PC-3 (cell line): ENCODE results near the gene RNASE2. TPM values are rescaled to one million over a fixed set of nuclear protein-coding genes. Genes with fewer than 3 reads are reported as not detected.
"Not testable (repeated sequence)": the region's sequence is repeated elsewhere in the genome, so short reads cannot be mapped to it uniquely, and the experiment has no call there.

Experiments
- ATAC-seq: fragments of 200-7000 bp; cut with Tn5 transposase; 2 replicates; pipeline ENCODE4 v1.9.1; 2020; ENCODE audit warnings: mild to moderate bottlenecking, moderate library complexity
- BruUV-seq: library from RNA; stranded (reverse); fragments of 400-500 nt; replicated peaks from 2 replicates; lab custom pipeline; 2021; lab: Mats Ljungman, UMichigan
- CTCF ChIA-PET: fragments of 300-600 bp; sonication (Branson Sonifier 250); formaldehyde crosslinking; loops from one replicate; lab custom pipeline; 2022; ENCODE audit warnings: antibody characterized with exemption; lab: Charles Lee
- POLR2A ChIA-PET: fragments of 300-600 bp; sonication (Branson Sonifier 250); formaldehyde crosslinking; loops from one replicate; lab custom pipeline; 2022; ENCODE audit warnings: antibody characterized with exemption; ENCODE audit not compliant: unreplicated experiment; lab: Charles Lee
- DNase-seq: peaks from one replicate; pipeline ENCODE4 v3.0.0-alpha.2; 2015
- H2AFZ ChIP-seq: fragments of 300-600 bp; sonication (generic); 2 replicates; pipeline ENCODE4 v1.6.0; 2016; ENCODE audit warnings: antibody characterized with exemption, low read length
- H3F3A ChIP-seq: fragments of 300-600 bp; sonication (generic); one replicate; pipeline ENCODE4 v1.6.0; 2017; ENCODE audit warnings: antibody characterized with exemption, low read length, control low read depth, mild to moderate bottlenecking; ENCODE audit not compliant: unreplicated experiment
- H3K27ac ChIP-seq: fragments of 300-600 bp; sonication (generic); 2 replicates; pipeline ENCODE4 v1.5.1; 2016; ENCODE audit warnings: mild to moderate bottlenecking, low read length
- H3K27me3 ChIP-seq: fragments of 300-600 bp; sonication (generic); 2 replicates; pipeline ENCODE4 v1.6.1; 2016; ENCODE audit warnings: low read length, mixed read lengths
- H3K36me3 ChIP-seq: fragments of 300-600 bp; sonication (generic); 2 replicates; pipeline ENCODE4 v1.6.1; 2016; ENCODE audit warnings: low read depth, mixed run types, low read length, mixed read lengths
- H3K4me1 ChIP-seq: fragments of 300-600 bp; sonication (generic); 2 replicates; pipeline ENCODE4 v1.5.1; 2016; ENCODE audit warnings: low read length; ENCODE audit not compliant: insufficient read depth
- H3K4me2 ChIP-seq: fragments of 300-600 bp; sonication (generic); 2 replicates; pipeline ENCODE4 v1.6.0; 2016; ENCODE audit warnings: low read length
- H3K4me3 ChIP-seq: fragments of 300-600 bp; sonication (generic); 2 replicates; pipeline ENCODE4 v1.5.1; 2016; ENCODE audit warnings: mild to moderate bottlenecking, low read length, mixed read lengths
- H3K79me2 ChIP-seq: fragments of 300-600 bp; sonication (generic); 2 replicates; pipeline ENCODE4 v1.6.1; 2017; ENCODE audit warnings: low read length, mixed read lengths
- H3K9ac ChIP-seq: fragments of 300-600 bp; sonication (generic); 2 replicates; pipeline ENCODE4 v1.6.0; 2016; ENCODE audit warnings: mild to moderate bottlenecking, low read length
- H3K9me2 ChIP-seq: fragments of 300-600 bp; sonication (generic); replicated peaks from 2 replicates; pipeline ENCODE4 v1.6.1; 2016; ENCODE audit warnings: mixed run types, low read length, mixed read lengths
- H3K9me3 ChIP-seq: fragments of 300-600 bp; sonication (generic); 2 replicates; pipeline ENCODE4 v1.6.1; 2016; ENCODE audit warnings: low read length, mixed read lengths
- H4K20me1 ChIP-seq: fragments of 300-600 bp; sonication (generic); 2 replicates; pipeline ENCODE4 v1.6.1; 2016; ENCODE audit warnings: low read length, mixed read lengths
- EZH2 ChIP-seq: fragments of 300-600 bp; sonication (generic); IDR thresholded peaks from one replicate; pipeline ENCODE4 v1.6.1; 2017; ENCODE audit warnings: antibody characterized with exemption, mild to moderate bottlenecking, low read length; ENCODE audit not compliant: unreplicated experiment
- EZH2phosphoT487 ChIP-seq: fragments of 300-600 bp; sonication (generic); IDR thresholded peaks from 2 replicates; pipeline ENCODE4 v1.6.1; 2018; ENCODE audit warnings: mild to moderate bottlenecking, antibody characterized with exemption, low read length, borderline replicate concordance
- intact Hi-C: fragments of 100-400 bp; cut with micrococcal nuclease; formaldehyde crosslinking; loops from 2 replicates; pipeline ENCODE4 v1.9.0; 2023
- total RNA-seq: library from RNA; depleted of rRNA; stranded (reverse); fragments of >200 nt; gene quantifications from 2 replicates; pipeline ENCODE4 v1.2.3, GENCODE V29; 2014
- TF ChIP-seq, protein P1 (sequence below): fragments of 300-600 bp; sonication (generic); conservative IDR thresholded peaks from 2 replicates; pipeline ENCODE4 v1.5.1; 2017; ENCODE audit warnings: antibody characterized with exemption, low read depth, mild to moderate bottlenecking, low read length

RNASE2 gene
- total RNA-seq, 1 experiment from 2014 or later: not detected

DNA sequence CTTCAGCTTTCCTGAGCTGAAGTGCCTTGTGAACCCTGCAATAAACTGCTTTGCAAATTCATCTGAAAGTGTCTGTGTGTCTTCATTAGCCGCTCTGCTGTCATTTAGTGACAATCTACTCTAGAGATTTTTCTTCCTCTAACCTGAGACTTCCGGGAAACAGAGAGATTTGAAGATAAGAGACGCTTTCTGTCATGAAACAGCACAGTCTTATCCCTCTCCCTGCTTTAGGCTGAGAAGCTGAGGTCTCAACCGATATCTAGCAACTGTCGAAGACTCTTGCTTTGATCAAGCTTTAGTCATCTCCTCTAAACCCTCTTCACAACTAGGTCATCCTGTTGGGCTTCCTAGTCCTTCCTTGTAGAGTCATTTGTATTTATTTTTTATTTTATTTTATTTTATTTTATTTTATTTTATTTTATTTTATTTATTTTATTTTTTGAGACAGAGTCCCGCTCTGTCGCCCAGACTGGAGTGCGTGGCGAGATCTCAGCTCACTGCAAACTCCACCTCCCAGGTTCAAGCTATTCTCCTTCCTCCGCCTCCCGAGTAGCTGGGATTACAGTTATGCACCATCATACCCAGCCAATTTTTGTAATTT, 1.2 kb downstream of the RNASE2 start:
- ChIA-PET POLR2A (no interaction called here), CTCF (interaction anchor here (0.6 kb wide), 1 partner anchor 97 kb away, joined by 4 read pairs; no protein-coding TSS in a partner anchor)
- peaks cover 59% of the 10 kb centered on the region for H3K27me3 ChIP-seq
- no TSS peak for BruUV-seq
- no peaks in the 10 kb centered on the region for H3K9me3 ChIP-seq
- no peak overlapping the region for H3K4me3 ChIP-seq
- no peaks in the 10 kb centered on the region for H3K79me2 ChIP-seq
- ATAC-seq (no peak), DNase-seq (no peak)
- H3F3A ChIP-seq: no peaks in the 10 kb centered on the region
- H3K36me3 ChIP-seq: no peaks in the 10 kb centered on the region
- no peaks in the 10 kb centered on the region for H3K4me1 ChIP-seq
- no peak overlapping the region for H3K4me2 ChIP-seq
- no peak overlapping the region for H3K27ac ChIP-seq
- no peaks in the 10 kb centered on the region for H4K20me1 ChIP-seq
- TF ChIP-seq, protein P1, sequence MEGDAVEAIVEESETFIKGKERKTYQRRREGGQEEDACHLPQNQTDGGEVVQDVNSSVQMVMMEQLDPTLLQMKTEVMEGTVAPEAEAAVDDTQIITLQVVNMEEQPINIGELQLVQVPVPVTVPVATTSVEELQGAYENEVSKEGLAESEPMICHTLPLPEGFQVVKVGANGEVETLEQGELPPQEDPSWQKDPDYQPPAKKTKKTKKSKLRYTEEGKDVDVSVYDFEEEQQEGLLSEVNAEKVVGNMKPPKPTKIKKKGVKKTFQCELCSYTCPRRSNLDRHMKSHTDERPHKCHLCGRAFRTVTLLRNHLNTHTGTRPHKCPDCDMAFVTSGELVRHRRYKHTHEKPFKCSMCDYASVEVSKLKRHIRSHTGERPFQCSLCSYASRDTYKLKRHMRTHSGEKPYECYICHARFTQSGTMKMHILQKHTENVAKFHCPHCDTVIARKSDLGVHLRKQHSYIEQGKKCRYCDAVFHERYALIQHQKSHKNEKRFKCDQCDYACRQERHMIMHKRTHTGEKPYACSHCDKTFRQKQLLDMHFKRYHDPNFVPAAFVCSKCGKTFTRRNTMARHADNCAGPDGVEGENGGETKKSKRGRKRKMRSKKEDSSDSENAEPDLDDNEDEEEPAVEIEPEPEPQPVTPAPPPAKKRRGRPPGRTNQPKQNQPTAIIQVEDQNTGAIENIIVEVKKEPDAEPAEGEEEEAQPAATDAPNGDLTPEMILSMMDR: no peak
- TF ChIP-seq EZH2phosphoT487: no peak
- no peak for TF ChIP-seq EZH2
- H3K9ac ChIP-seq: no peak overlapping the region
- intact Hi-C loops: no loop called here
- H3K9me2 ChIP-seq: no peaks in the 10 kb centered on the region
- H2AFZ ChIP-seq: no peak overlapping the region

DNA sequence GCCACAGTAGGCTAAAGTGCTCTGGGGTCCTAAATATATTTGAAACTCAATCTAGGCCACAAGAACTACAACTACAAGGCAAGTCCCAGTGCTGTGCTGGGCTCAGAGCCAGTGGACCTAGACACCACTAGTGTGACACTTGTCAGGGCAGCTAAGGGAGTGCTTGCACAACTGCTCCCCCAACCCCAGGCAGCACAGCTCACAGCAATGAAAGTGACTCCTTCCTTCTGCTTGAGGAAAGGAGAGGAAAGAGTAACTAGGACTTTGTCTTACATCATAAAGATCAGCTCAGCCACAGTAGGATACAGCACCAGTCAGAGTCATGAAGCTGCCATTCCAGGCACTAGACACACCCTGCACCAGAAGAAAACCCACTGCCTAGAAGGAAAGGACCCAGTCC, 3.7 kb downstream of the RNASE2 start:
- POLR2A ChIA-PET, H4K20me1 ChIP-seq, H3K9ac ChIP-seq, H3K4me2 ChIP-seq, H3K79me2 ChIP-seq, intact Hi-C loops, H3K27ac ChIP-seq, H3F3A ChIP-seq, H3K4me1 ChIP-seq, H3K9me2 ChIP-seq, ATAC-seq, H3K36me3 ChIP-seq, CTCF ChIA-PET, DNase-seq, H2AFZ ChIP-seq, H3K9me3 ChIP-seq, H3K4me3 ChIP-seq, BruUV-seq: not testable (repeated sequence)
- peaks cover 45% of the 10 kb centered on the region for H3K27me3 ChIP-seq

GRCh38 chr14:20969336-20969735, 14.0 kb downstream of the RNASE2 start:
- intact Hi-C loops: no loop called here
- BruUV-seq: no TSS peak
- Histone ChIP-seq H3K9me2 (no peaks in the 10 kb centered on the region), H3K79me2 (no peaks in the 10 kb centered on the region), H2AFZ (no peak overlapping the region), H3K9me3 (no peaks in the 10 kb centered on the region), H3K4me2 (no peak overlapping the region), H3K9ac (no peak overlapping the region), H3F3A (no peaks in the 10 kb centered on the region), H3K4me3 (no peak overlapping the region), H3K36me3 (no peaks in the 10 kb centered on the region), H3K27ac (no peak overlapping the region), H3K4me1 (peaks cover 4% of the 10 kb centered on the region; the same call in 1 of the 2 replicates), H4K20me1 (no peaks in the 10 kb centered on the region), H3K27me3 (peaks cover 22% of the 10 kb centered on the region; the same call in 1 of the 2 replicates)
- POLR2A ChIA-PET: no interaction called here
- TF ChIP-seq EZH2phosphoT487: no peak
- TF ChIP-seq, protein P1: no peak
- ATAC-seq (no peak), DNase-seq (no peak)
- CTCF ChIA-PET: interaction anchor here (0.6 kb wide), 1 partner anchor 12 kb away, joined by 3 read pairs; no protein-coding TSS in a partner anchor
